ENCODE measurements around the gene TCP11L2. TPM values are rescaled to one million over a fixed set of nuclear protein-coding genes. Genes with fewer than 3 reads are reported as not detected.
A peak's percentile ranks its signal among the peaks of the same experiment; 100 is the strongest.

TCP11L2 gene
- total and polyA plus RNA-seq, 4 donors: 2.5 to 98.1 (median 5.9) TPM

GRCh38 chr12:106288494-106289195 lies 13.9 kb upstream of the TCP11L2 start:
- Histone ChIP-seq H3K9ac (ENCODE audit: low read depth in 1 of 2, low read length in 2 of 2) (no peak overlapping the region), H3K4me1 (ENCODE audit: control insufficient read depth in 4 of 4, insufficient read depth in 4 of 4, low read length in 3 of 4) (no peaks in the 10 kb centered on the region), H3K9me3 (ENCODE audit: control insufficient read depth in 4 of 4, low read length in 3 of 4) (no peaks in the 10 kb centered on the region), H3K36me3 (ENCODE audit: control insufficient read depth in 4 of 4, insufficient read depth in 3 of 4, low read depth in 1 of 4, low read length in 3 of 4) (no peaks in the 10 kb centered on the region), H3K4me3 (ENCODE audit: low read depth in 1 of 3, low read length in 3 of 3) (no peak overlapping the region), H3K27me3 (ENCODE audit: control insufficient read depth in 4 of 4, insufficient read depth in 4 of 4, low read length in 3 of 4) (no peaks in the 10 kb centered on the region), H3K27ac (ENCODE audit: low read depth in 1 of 2, low read length in 2 of 2) (no peak overlapping the region)
- no peak for DNase-seq (ENCODE audit: low spot score)
- 76% methylated on average over 9 of the region's 9 CpGs for WGBS
- TF ChIP-seq ATF3 (IDR thresholded peaks at IDR 0.05): no peak
- no peak for TF ChIP-seq YY1 (IDR thresholded peaks at IDR 0.05)
- no peak for TF ChIP-seq FOXA1 (IDR thresholded peaks at IDR 0.05)
- no peak for TF ChIP-seq HNF4A (conservative IDR thresholded peaks at IDR 0.05)
- no peak for TF ChIP-seq NR2F2 (IDR thresholded peaks at IDR 0.05)
- peak; percentile 37 to 42 for TF ChIP-seq JUND (IDR thresholded peaks at IDR 0.05)

GRCh38 chr12:106289196-106289681 lies 13.3 kb upstream of the TCP11L2 start:
- Histone ChIP-seq H3K4me3 (ENCODE audit: low read depth in 1 of 3, low read length in 3 of 3) (no peak overlapping the region), H3K4me1 (ENCODE audit: control insufficient read depth in 4 of 4, insufficient read depth in 4 of 4, low read length in 3 of 4) (no peaks in the 10 kb centered on the region), H3K27me3 (ENCODE audit: control insufficient read depth in 4 of 4, insufficient read depth in 4 of 4, low read length in 3 of 4) (no peaks in the 10 kb centered on the region), H3K36me3 (ENCODE audit: control insufficient read depth in 4 of 4, insufficient read depth in 3 of 4, low read depth in 1 of 4, low read length in 3 of 4) (no peaks in the 10 kb centered on the region), H3K9ac (ENCODE audit: low read depth in 1 of 2, low read length in 2 of 2) (no peak overlapping the region), H3K27ac (ENCODE audit: low read depth in 1 of 2, low read length in 2 of 2) (no peak overlapping the region), H3K9me3 (ENCODE audit: control insufficient read depth in 4 of 4, low read length in 3 of 4) (no peaks in the 10 kb centered on the region)
- 89% methylated on average over 1 of the region's 1 CpG for WGBS
- DNase-seq (ENCODE audit: low spot score): no peak
- TF ChIP-seq GABPA (IDR thresholded peaks at IDR 0.05 in 1 of 2, conservative IDR thresholded peaks at IDR 0.05 in 1 of 2) (no peak), CTCF (IDR thresholded peaks at IDR 0.05; ENCODE audit: low read depth, low read length, missing input control) (no peak), ATF3 (IDR thresholded peaks at IDR 0.05) (no peak), EGR1 (IDR thresholded peaks at IDR 0.05; ENCODE audit: low read depth in 2 of 2) (no peak), JUND (IDR thresholded peaks at IDR 0.05) (no peak), RXRA (IDR thresholded peaks at IDR 0.05) (no peak), SP1 (IDR thresholded peaks at IDR 0.05) (no peak), RAD21 (IDR thresholded peaks at IDR 0.05) (no peak), FOXA2 (IDR thresholded peaks at IDR 0.05) (no peak), NR2F2 (IDR thresholded peaks at IDR 0.05) (no peak), YY1 (IDR thresholded peaks at IDR 0.05) (no peak), FOXA1 (IDR thresholded peaks at IDR 0.05) (no peak), REST (IDR thresholded peaks at IDR 0.05) (no peak), MAX (IDR thresholded peaks at IDR 0.05) (no peak)

Measured in liver (tissue), 9 donors.